K562 (cell line): Measurements from ENCODE around the gene PYGM. TPM values are rescaled to one million over a fixed set of nuclear protein-coding genes. Genes with fewer than 3 reads are reported as not detected.

Experiments
- JUN ChIP-seq, 2 experiments: sonication (generic) in 1 of 2; formaldehyde crosslinking in 1 of 2; IDR thresholded peaks; 2 replicates each; pipeline versions ENCODE4 v1.6.1 to v1.8.0; 2012 to 2022; ENCODE audit warnings: borderline replicate concordance in 2 of 2, mild to moderate bottlenecking in 2 of 2, improper control_type of control experiment in 1 of 2, low read depth in 1 of 2, low read length in 1 of 2, missing genetic modification reagents in 1 of 2
- POLR2A ChIP-seq: fragments of 450-650 bp; conservative IDR thresholded peaks from 2 replicates; pipeline ENCODE4 v1.6.1; 2016
- SMARCC2 ChIP-seq: fragments of 450-650 bp; IDR thresholded peaks from 2 replicates; pipeline ENCODE4 v1.6.1; 2017; ENCODE audit warnings: antibody characterized with exemption, moderate library complexity, mild to moderate bottlenecking, low read depth
- ZNF57 ChIP-seq: fragments of 450-650 bp; formaldehyde crosslinking; IDR thresholded peaks from 2 replicates; pipeline ENCODE4 v1.4.0; 2020; ENCODE audit warnings: mild to moderate bottlenecking, moderate library complexity
- polyA plus RNA-seq, 8 experiments: library from polyadenylated mRNA; depleted of rRNA in 4 of 8; stranded (reverse) in 5 of 8; unstranded in 3 of 8; fragments of >200 nt; fragmentation: Nextera tagmentation in 2 of 8; fragmentation: Illumina TruSeq in 1 of 8; extraction: Ambion mirVana in 2 of 8; extraction: Trizol in 1 of 8; gene quantifications; 2 replicates each; pipeline versions ENCODE4 v1.2.1 to v1.2.3, GENCODE V29; 2011 to 2014; ENCODE audit warnings: inconsistent platforms in 1 of 8, missing spikeins in 1 of 8
- total RNA-seq, 7 experiments: library from RNA; depleted of rRNA in 6 of 7; stranded (reverse); fragments of >200 nt in 6 of 7; fragmentation: Illumina TruSeq in 2 of 7; extraction: Trizol in 2 of 7; gene quantifications; 2 replicates each; pipeline versions ENCODE4 v1.2.1 to v1.2.3, GENCODE V29; 2011 to 2021; ENCODE audit warnings: low replicate concordance in 1 of 7
- TF ChIP-seq, protein P1 (sequence below), 2 experiments: fragments of 450-650 bp in 1 of 2; sonication (generic) in 1 of 2; formaldehyde crosslinking in 1 of 2; IDR thresholded peaks; 2 replicates each; pipeline versions ENCODE4 v1.7.1 to v1.9.0; 2016 to 2022; ENCODE audit warnings: inconsistent platforms in 1 of 2, mild to moderate bottlenecking in 1 of 2, missing genetic modification reagents in 1 of 2
- TF ChIP-seq, protein P2 (sequence below): fragments of 250-450 bp; sonication (Bioruptor Pico); IDR thresholded peaks from 2 replicates; pipeline ENCODE4 v1.4.0; 2020; ENCODE audit warnings: mild to moderate bottlenecking
- TF ChIP-seq, protein P3 (sequence below): sonication (generic); formaldehyde crosslinking; IDR thresholded peaks from 2 replicates; pipeline ENCODE4 v1.8.1; 2023; ENCODE audit warnings: mild to moderate bottlenecking, missing genetic modification reagents
- TF ChIP-seq, protein P4 (sequence below): sonication (generic); formaldehyde crosslinking; IDR thresholded peaks from 2 replicates; pipeline ENCODE4 v1.8.0; 2022; ENCODE audit warnings: missing genetic modification reagents, mild to moderate bottlenecking, borderline replicate concordance

PYGM gene
- total and polyA plus RNA-seq, 9 of the 15 experiments (the other 6 are each of a cell fraction or from before 2014, with no cell fraction given): 0.07 to 1.5 (median 0.68) TPM

DNA sequence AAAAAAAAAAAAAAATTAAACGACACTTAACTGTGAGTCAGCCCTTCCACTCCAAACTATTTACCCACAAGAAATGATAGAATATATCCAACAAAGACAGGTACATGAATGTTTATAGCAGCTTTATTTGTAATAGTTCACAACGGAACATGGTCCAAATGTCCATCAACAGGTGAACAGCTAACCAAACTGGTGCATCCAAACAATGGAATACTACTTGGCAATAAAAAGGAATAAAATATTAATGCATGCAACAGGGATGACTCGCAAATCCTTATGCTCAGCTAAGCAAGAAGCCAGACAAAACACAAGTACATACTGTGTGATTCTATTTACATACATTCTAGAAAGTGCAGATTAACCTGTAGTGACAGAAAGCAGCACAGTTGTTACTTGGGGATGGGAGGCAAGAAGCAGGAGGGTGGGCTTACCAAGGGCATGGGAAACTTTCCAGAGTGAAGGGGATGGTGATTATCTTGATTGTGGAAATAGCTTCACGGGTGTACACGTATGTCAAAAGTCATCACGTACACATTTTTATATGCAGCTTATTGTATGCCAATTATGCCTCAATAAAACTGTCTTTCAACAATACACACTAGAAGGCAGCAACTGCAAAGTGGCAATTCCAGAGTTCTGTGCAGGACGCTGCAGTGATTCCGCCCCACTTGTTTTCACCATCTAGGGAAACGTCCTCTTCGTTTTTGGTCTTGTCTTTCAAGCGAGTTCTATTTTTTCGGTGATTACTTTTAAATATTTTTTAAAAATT lies 25.2 kb upstream of the PYGM start (continued):
- TF ChIP-seq, protein P1, sequence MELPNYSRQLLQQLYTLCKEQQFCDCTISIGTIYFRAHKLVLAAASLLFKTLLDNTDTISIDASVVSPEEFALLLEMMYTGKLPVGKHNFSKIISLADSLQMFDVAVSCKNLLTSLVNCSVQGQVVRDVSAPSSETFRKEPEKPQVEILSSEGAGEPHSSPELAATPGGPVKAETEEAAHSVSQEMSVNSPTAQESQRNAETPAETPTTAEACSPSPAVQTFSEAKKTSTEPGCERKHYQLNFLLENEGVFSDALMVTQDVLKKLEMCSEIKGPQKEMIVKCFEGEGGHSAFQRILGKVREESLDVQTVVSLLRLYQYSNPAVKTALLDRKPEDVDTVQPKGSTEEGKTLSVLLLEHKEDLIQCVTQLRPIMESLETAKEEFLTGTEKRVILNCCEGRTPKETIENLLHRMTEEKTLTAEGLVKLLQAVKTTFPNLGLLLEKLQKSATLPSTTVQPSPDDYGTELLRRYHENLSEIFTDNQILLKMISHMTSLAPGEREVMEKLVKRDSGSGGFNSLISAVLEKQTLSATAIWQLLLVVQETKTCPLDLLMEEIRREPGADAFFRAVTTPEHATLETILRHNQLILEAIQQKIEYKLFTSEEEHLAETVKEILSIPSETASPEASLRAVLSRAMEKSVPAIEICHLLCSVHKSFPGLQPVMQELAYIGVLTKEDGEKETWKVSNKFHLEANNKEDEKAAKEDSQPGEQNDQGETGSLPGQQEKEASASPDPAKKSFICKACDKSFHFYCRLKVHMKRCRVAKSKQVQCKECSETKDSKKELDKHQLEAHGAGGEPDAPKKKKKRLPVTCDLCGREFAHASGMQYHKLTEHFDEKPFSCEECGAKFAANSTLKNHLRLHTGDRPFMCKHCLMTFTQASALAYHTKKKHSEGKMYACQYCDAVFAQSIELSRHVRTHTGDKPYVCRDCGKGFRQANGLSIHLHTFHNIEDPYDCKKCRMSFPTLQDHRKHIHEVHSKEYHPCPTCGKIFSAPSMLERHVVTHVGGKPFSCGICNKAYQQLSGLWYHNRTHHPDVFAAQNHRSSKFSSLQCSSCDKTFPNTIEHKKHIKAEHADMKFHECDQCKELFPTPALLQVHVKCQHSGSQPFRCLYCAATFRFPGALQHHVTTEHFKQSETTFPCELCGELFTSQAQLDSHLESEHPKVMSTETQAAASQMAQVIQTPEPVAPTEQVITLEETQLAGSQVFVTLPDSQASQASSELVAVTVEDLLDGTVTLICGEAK (IDR thresholded peaks at IDR 0.05): no peak
- TF ChIP-seq, protein P1 (CRISPR knock-in tag; IDR thresholded peaks at IDR 0.05): no peak
- TF ChIP-seq, protein P2, sequence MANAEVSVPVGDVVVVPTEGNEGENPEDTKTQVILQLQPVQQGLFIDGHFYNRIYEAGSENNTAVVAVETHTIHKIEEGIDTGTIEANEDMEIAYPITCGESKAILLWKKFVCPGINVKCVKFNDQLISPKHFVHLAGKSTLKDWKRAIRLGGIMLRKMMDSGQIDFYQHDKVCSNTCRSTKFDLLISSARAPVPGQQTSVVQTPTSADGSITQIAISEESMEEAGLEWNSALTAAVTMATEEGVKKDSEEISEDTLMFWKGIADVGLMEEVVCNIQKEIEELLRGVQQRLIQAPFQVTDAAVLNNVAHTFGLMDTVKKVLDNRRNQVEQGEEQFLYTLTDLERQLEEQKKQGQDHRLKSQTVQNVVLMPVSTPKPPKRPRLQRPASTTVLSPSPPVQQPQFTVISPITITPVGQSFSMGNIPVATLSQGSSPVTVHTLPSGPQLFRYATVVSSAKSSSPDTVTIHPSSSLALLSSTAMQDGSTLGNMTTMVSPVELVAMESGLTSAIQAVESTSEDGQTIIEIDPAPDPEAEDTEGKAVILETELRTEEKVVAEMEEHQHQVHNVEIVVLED (CRISPR knock-in tag): no peak
- TF ChIP-seq JUN (IDR thresholded peaks at IDR 0.05; ENCODE audit: borderline replicate concordance, low read depth, low read length): no peak
- TF ChIP-seq JUN (CRISPR knock-in tag; IDR thresholded peaks at IDR 0.05; ENCODE audit: borderline replicate concordance): no peak
- TF ChIP-seq, protein P3, sequence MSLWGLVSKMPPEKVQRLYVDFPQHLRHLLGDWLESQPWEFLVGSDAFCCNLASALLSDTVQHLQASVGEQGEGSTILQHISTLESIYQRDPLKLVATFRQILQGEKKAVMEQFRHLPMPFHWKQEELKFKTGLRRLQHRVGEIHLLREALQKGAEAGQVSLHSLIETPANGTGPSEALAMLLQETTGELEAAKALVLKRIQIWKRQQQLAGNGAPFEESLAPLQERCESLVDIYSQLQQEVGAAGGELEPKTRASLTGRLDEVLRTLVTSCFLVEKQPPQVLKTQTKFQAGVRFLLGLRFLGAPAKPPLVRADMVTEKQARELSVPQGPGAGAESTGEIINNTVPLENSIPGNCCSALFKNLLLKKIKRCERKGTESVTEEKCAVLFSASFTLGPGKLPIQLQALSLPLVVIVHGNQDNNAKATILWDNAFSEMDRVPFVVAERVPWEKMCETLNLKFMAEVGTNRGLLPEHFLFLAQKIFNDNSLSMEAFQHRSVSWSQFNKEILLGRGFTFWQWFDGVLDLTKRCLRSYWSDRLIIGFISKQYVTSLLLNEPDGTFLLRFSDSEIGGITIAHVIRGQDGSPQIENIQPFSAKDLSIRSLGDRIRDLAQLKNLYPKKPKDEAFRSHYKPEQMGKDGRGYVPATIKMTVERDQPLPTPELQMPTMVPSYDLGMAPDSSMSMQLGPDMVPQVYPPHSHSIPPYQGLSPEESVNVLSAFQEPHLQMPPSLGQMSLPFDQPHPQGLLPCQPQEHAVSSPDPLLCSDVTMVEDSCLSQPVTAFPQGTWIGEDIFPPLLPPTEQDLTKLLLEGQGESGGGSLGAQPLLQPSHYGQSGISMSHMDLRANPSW (CRISPR knock-in tag): no peak
- no peak for TF ChIP-seq ZNF57 (CRISPR knock-in tag)
- no peak for TF ChIP-seq SMARCC2
- TF ChIP-seq POLR2A: no peak
- TF ChIP-seq, protein P4, sequence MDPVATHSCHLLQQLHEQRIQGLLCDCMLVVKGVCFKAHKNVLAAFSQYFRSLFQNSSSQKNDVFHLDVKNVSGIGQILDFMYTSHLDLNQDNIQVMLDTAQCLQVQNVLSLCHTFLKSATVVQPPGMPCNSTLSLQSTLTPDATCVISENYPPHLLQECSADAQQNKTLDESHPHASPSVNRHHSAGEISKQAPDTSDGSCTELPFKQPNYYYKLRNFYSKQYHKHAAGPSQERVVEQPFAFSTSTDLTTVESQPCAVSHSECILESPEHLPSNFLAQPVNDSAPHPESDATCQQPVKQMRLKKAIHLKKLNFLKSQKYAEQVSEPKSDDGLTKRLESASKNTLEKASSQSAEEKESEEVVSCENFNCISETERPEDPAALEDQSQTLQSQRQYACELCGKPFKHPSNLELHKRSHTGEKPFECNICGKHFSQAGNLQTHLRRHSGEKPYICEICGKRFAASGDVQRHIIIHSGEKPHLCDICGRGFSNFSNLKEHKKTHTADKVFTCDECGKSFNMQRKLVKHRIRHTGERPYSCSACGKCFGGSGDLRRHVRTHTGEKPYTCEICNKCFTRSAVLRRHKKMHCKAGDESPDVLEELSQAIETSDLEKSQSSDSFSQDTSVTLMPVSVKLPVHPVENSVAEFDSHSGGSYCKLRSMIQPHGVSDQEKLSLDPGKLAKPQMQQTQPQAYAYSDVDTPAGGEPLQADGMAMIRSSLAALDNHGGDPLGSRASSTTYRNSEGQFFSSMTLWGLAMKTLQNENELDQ (CRISPR knock-in tag): no peak
